Measurements from ENCODE around the gene ADIPOR1. TPM values are rescaled to one million over a fixed set of nuclear protein-coding genes. Genes with fewer than 3 reads are reported as not detected.
A peak's percentile ranks its signal among the peaks of the same experiment; 100 is the strongest.

The ADIPOR1 gene
- total RNA-seq, 4 donors from 2014 or later, result 124 to 190 (median 169) TPM

- Histone ChIP-seq H3K27me3 (no peaks in the 10 kb centered on the region), H3K36me3 (peaks cover 25% of the 10 kb centered on the region), H3K27ac (no peak overlapping the region), H3K9me3 (no peaks in the 10 kb centered on the region), H3K4me1 (peaks cover 68% of the 10 kb centered on the region), H3K4me3 (no peak overlapping the region)
- TF ChIP-seq POLR2A (IDR thresholded peaks at IDR 0.05) (no peak), EP300 (IDR thresholded peaks at IDR 0.05) (no peak), POLR2AphosphoS5 (IDR thresholded peaks at IDR 0.05) (no peak)
- TF ChIP-seq, protein P1, sequence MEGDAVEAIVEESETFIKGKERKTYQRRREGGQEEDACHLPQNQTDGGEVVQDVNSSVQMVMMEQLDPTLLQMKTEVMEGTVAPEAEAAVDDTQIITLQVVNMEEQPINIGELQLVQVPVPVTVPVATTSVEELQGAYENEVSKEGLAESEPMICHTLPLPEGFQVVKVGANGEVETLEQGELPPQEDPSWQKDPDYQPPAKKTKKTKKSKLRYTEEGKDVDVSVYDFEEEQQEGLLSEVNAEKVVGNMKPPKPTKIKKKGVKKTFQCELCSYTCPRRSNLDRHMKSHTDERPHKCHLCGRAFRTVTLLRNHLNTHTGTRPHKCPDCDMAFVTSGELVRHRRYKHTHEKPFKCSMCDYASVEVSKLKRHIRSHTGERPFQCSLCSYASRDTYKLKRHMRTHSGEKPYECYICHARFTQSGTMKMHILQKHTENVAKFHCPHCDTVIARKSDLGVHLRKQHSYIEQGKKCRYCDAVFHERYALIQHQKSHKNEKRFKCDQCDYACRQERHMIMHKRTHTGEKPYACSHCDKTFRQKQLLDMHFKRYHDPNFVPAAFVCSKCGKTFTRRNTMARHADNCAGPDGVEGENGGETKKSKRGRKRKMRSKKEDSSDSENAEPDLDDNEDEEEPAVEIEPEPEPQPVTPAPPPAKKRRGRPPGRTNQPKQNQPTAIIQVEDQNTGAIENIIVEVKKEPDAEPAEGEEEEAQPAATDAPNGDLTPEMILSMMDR (IDR thresholded peaks at IDR 0.05), result no peak
- DNase-seq (ENCODE audit: low spot score in 2 of 2), result no peak
Measured at GRCh38 chr1:202953392-202953791, 4.7 kb downstream of the ADIPOR1 start.

DNA sequence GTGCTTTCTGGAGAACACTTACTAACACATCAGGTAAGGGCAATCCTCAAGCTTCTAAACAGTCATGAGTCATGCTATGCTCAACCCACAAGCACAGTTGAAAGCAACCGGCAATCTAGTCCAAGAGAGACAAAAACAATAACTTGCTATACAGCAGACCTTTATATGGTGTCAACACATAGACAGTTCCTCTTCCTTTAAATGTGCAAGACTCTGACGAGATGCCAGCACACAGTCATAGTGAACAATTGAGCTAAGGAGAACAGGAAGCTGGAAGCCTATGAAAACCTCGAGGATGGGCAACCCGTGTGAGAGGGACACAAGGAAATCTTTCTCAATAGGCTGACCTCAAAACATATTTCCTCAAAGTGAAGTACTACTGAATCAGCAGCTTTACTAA is 5.3 kb downstream of the ADIPOR1 start:
- WGBS, result 30% methylated on average over 4 of the region's 4 CpGs
- DNase-seq (ENCODE audit: low spot score in 2 of 2), result no peak
- peaks cover 67% of the 10 kb centered on the region for H3K4me1 ChIP-seq
- no peaks in the 10 kb centered on the region for H3K27me3 ChIP-seq
- TF ChIP-seq POLR2A (IDR thresholded peaks at IDR 0.05) (no peak), POLR2AphosphoS5 (IDR thresholded peaks at IDR 0.05) (peak in 1 of 3 donors; percentile 62), EP300 (IDR thresholded peaks at IDR 0.05) (no peak)
- TF ChIP-seq, protein P1 (IDR thresholded peaks at IDR 0.05), result no peak
- peak overlapping the region; percentile 72 for H3K27ac ChIP-seq
- H3K9me3 ChIP-seq, result no peaks in the 10 kb centered on the region
- no peak overlapping the region for H3K4me3 ChIP-seq
- H3K36me3 ChIP-seq, result peaks cover 31% of the 10 kb centered on the region

DNA sequence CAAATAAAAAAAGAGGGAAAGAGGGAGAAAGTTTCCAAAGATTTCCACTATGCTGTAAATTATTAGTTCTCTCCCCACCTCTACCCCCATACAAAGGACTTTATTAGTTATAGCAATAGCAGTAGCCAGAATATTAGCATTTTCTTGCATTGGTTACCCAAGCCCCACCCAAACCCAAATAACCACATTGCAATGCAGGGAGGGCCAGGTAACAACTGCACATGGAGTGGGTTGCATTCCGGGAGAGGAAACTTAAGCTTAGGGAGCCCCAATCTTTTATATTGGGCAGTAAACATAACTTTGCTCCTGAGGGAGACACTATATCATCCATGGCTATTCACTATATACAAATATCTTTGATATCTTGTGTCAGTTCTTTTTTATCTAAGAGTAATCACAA is 6.0 kb downstream of the ADIPOR1 start:
- DNase-seq (ENCODE audit: low spot score in 2 of 2), result no peak
- Histone ChIP-seq H3K27ac (peak overlapping the region; percentile 72), H3K9me3 (no peaks in the 10 kb centered on the region), H3K4me1 (peaks cover 62% of the 10 kb centered on the region), H3K27me3 (no peaks in the 10 kb centered on the region), H3K36me3 (peaks cover 38% of the 10 kb centered on the region), H3K4me3 (peak overlapping the region; percentile 10)
- TF ChIP-seq POLR2A (IDR thresholded peaks at IDR 0.05) (no peak), EP300 (IDR thresholded peaks at IDR 0.05) (no peak), POLR2AphosphoS5 (IDR thresholded peaks at IDR 0.05) (no peak)
- TF ChIP-seq, protein P1 (IDR thresholded peaks at IDR 0.05), result no peak
- 69% methylated on average over 1 of the region's 1 CpG for WGBS

GRCh38 chr1:202951437-202951836 is 6.7 kb downstream of the ADIPOR1 start:
- Histone ChIP-seq H3K27ac (peak overlapping the region; percentile 72), H3K4me1 (peaks cover 55% of the 10 kb centered on the region)

GRCh38 chr1:202945483-202945882 is 12.6 kb downstream of the ADIPOR1 start:
- TF ChIP-seq, protein P1 (IDR thresholded peaks at IDR 0.05), result no peak
- TF ChIP-seq POLR2A (IDR thresholded peaks at IDR 0.05) (no peak), EP300 (IDR thresholded peaks at IDR 0.05) (no peak), POLR2AphosphoS5 (IDR thresholded peaks at IDR 0.05) (no peak)
- H3K9me3 ChIP-seq, result no peaks in the 10 kb centered on the region
- peaks cover 99% of the 10 kb centered on the region for H3K36me3 ChIP-seq
- H3K4me1 ChIP-seq, result peaks cover 10% of the 10 kb centered on the region
- no peak overlapping the region for H3K4me3 ChIP-seq
- H3K27me3 ChIP-seq, result no peaks in the 10 kb centered on the region
- no peak for DNase-seq (ENCODE audit: low spot score in 2 of 2)
- 98% methylated on average over 2 of the region's 2 CpGs for WGBS
- H3K27ac ChIP-seq, result no peak overlapping the region

More at GRCh38 chr1:202951437-202951836, 6.7 kb downstream of the ADIPOR1 start:
- H3K4me3 ChIP-seq, result no peak overlapping the region
- TF ChIP-seq, protein P1 (IDR thresholded peaks at IDR 0.05), result no peak
- TF ChIP-seq POLR2AphosphoS5 (IDR thresholded peaks at IDR 0.05) (no peak), POLR2A (IDR thresholded peaks at IDR 0.05) (no peak), EP300 (IDR thresholded peaks at IDR 0.05) (no peak)
- H3K36me3 ChIP-seq, result peaks cover 44% of the 10 kb centered on the region
- no peak for DNase-seq (ENCODE audit: low spot score in 2 of 2)
- 41% methylated on average over 2 of the region's 2 CpGs for WGBS
- no peaks in the 10 kb centered on the region for H3K27me3 ChIP-seq
- H3K9me3 ChIP-seq, result no peaks in the 10 kb centered on the region

Measured in suprapubic skin (tissue), 4 donors.